HG03521 (cell line): Measurements from ENCODE around the gene LTBP1.
"Not testable (repeated sequence)": the region's sequence is repeated elsewhere in the genome, so short reads cannot be mapped to it uniquely, and the experiment has no call there.

Experiments
- ATAC-seq: cut with Tn5 transposase; IDR thresholded peaks from one replicate; pipeline ENCODE4 v1.9.1; 2021; ENCODE audit warnings: mild to moderate bottlenecking, moderate library complexity; ENCODE audit not compliant: unreplicated experiment

Gene LTBP1

GRCh38 chr2:33134086-33134771 is 187.5 kb downstream of the LTBP1 start:
- ATAC-seq, result no peak

DNA sequence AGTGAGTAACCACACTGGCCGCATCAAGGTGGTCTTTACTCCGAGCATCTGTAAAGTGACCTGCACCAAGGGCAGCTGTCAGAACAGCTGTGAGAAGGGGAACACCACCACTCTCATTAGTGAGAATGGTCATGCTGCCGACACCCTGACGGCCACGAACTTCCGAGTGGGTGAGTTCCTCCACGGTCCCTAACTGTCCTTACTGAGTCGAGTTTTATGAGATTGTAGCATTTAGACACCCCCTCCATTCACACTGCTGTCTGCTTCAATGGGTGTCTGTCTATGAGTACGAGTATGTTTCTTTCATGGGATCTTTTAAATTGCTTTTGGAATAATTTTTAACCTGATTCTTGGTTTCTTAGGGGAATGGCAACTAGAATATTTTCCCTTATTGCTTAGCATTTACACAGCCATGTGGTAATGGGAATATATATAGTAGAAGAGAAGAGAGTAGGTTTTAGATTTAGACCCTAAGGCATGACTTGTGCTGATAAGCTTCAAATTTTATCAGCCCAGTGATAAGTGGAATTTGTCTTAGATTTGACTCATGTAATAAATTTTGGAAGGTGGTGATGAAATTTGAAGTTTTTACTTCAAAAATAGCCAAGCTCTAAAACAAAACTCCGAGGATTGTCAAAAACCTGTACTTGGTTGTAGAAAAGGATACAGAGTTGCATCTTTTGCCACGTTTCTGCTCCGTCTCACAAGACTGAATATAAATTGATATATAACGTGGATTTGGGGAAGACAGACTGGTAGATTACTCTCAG is 188.2 kb downstream of the LTBP1 start:
- ATAC-seq, result no peak

DNA sequence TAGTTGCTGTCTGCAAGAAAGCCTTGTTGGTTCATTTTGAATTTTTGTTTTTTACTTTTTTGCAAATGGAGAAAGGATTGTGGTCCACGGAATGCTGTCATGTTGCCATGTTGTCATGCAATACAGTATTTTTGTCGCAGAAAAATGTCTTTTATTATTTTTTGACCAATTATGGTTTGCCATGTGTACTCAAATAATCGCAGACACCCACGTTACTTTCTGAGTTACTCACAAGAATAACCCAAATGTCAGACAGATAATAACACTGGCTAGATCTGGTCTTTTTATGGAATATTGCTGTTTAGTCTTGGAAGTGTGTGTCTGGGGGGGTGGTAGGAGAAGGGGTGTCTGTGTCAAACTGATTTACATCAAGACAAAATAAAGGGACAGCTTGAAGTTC is 188.9 kb downstream of the LTBP1 start:
- no peak for ATAC-seq

DNA sequence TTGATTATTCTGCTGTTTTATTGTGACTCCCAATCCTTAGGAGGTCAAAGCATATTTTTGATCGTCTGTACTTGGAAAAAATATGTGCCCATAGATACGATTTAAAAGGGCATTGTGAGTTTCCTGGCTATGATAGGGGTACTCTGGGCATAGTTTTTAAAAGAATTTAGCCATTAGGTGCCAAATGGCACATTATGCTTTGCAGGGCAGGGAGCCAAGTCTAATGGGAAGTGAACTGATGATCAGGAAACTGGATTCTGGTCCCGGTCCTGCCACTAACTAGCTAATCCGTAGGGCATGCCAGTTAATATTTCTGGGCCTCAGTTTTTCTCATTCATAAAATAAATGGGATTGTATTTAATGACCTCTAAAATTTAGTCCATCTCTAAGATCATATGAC is 189.3 kb downstream of the LTBP1 start:
- no peak for ATAC-seq

DNA sequence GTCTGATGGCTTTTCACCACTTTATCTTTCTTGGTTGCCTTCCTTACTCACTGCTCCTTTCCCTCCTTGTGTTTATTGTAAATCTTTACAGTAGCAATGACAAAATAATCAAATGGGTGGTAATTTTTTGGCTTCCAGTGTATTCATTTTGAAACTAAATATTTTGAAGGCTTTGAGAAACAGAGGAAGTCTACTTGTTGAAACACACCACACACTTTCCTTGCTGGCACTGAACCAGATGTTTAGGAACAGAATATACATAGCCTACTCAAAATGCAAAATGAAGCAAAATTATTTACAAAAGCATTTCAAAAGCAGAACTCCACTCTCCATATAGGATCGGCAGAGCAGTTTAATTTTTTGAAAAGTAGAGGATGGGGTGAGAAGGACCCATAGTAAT is 189.8 kb downstream of the LTBP1 start:
- ATAC-seq, result no peak

DNA sequence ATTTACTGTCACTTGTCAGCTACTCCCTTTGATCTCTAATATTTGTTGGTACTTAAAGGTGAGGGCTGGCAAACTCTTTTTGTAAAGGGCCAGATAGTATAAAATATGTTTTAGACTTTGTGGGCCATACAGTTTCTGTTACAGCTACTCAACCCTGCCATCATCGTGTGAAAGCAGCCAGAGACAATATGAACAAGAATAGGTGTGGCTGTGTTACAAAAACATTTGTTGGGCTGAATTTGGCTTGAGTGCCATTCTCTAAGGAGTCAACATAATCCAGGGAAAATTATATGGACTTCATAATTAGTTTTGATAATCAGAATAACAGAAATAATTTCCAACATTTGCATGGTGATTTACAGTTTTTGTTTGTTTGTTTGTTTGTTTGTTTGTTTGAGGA is 190.6 kb downstream of the LTBP1 start:
- ATAC-seq, result no peak

- no peak for ATAC-seq
Measured at GRCh38 chr2:33139949-33140348, 193.2 kb downstream of the LTBP1 start.

DNA sequence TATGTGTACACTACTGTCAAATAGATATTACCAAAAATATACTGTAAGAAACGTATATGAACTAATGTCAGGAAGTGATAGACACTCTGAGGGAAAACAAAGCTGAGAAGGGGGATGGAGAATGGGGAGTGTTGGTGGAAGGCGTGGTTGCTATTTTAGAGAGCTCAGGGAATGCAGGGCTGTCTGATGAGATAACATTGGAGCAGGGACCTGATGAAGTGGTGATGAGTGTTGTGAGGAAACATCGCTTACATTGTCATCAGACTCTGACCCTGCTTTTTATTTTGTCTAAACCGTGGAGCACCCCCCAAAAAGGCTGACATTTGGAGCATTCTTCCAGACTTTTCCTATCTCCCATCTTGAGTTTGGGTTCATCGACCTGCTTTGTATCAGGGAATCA is 194.7 kb downstream of the LTBP1 start:
- ATAC-seq, result no peak

- no peak for ATAC-seq
Measured at GRCh38 chr2:33142810-33143209, 196.1 kb downstream of the LTBP1 start.

DNA sequence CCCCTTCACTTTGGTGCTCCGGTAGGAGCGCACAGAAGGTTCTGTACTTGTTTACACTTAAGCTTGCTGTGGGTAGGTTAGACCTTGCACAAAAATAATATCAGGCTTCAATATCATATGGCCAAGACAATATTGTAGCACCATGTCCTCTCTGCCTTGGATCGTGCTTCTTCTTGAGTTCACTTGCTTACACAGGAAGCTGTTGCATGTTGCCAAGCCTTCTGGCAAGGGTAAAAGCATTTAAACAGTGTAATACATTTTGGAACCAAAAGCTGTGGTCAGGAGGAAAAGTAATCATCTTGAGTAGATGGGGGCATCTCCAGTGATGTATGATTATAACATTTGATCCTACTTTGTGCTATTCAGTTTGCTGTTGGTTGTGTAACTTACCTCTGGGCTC is 197.5 kb downstream of the LTBP1 start:
- ATAC-seq, result no peak

DNA sequence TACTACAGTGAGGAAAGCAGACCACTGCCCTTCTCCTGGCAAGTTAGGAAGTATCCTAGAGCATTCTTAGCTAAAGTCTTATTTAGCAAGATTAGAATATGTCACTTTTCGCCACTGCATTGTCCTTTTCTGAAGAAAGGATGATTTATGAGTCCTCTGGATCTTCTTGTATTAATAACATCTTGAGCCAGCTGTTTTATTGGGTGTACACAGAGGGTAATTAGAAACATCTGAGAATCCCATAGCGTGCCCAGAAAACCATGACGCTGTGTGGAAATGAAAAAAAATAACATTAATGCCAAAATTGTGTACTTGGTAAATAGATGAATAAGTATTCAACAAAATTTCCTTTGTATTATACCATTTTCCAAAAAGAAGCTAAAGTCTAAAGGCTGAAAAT is 198.7 kb downstream of the LTBP1 start:
- ATAC-seq, result no peak

DNA sequence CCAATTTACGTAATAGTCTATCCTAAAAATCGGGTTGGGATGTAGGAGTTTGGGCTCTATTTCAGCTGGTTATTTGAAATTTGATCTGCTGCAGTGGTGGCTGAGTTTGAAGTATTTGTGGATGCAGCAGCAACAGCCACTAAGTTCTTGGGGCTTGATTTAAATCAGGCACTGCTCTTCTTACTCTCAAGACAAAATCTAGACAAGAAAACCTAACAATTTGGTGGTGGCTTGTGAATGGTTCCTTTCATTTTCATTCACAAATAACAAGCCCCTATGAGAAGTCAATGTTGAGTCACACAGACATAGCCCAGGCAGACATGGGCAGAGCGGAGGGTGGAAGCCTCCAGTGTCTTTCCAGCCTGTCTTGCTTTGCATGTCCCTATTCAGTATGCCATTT is 199.3 kb downstream of the LTBP1 start:
- ATAC-seq, result no peak

DNA sequence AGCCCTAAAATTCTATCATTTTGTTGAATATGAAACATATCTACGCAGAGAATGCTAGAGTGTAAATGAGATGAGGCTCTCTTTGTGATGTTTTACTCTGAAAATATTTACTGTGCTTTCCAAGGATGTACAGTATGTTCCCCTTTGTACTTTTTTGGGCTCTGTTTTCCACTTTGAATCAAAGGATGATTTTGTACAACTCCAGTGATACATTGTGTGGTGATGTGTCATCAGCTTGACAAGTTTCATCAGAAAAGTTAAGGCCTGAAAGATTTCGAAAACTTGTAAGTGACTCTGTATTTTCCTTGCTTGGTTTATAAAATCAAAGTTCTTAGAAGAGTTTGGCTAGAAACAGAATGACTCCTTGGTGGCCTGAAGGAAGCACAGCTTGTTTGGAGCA is 206.3 kb downstream of the LTBP1 start:
- no peak for ATAC-seq

DNA sequence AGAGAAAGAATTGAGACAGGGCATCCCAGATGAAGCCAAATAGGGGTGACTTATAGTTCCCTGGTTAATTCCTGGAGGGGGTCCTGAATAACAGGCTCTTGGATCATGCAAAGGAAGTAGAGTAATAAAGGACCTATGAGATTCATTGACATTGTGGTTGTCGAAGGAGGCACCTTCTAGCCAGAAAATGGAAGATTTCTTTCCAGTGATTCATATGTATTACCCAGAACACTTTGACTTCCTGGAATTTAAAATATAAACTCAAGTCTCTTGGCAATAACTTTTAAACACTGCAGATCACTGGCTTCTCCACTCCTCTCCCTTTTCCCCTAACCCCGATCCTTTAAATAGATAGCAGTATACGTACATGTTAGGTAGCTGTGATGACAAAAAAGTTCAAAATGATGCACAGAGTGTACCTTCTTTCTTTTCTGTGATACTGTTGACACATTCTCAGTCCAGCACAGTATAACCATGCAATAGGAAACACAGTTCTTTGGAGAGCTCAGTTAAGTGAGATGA is 211.8 kb downstream of the LTBP1 start:
- no peak for ATAC-seq

GRCh38 chr2:33160191-33160590 is 213.4 kb downstream of the LTBP1 start:
- no peak for ATAC-seq

GRCh38 chr2:33166287-33166881 is 219.6 kb downstream of the LTBP1 start:
- ATAC-seq, result no peak

GRCh38 chr2:33167622-33168245 is 221.0 kb downstream of the LTBP1 start:
- ATAC-seq, result no peak

- no peak for ATAC-seq
Measured at GRCh38 chr2:33168425-33168824, 221.7 kb downstream of the LTBP1 start.

- ATAC-seq, result no peak
Measured at GRCh38 chr2:33168922-33169321, 222.2 kb downstream of the LTBP1 start.

DNA sequence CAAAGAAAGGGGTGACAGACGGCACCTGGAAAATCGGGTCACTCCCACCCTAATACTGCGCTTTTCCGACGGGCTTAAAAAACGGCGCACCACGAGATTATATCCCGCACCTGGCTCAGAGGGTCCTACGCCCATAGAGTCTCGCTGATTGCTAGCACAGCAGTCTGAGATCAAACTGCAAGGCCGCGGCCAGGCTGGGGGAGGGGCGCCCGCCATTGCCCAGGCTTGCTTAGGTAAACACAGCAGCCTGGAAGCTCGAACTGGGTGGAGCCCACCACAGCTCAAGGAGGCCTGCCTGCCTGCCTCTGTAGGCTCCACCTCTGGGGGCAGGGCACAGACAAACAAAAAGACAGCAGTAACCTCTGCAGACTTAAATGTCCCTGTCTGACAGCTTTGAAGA is 223.5 kb downstream of the LTBP1 start:
- not testable (repeated sequence) for ATAC-seq

- no peak for ATAC-seq
Measured at GRCh38 chr2:33177627-33178026, 230.9 kb downstream of the LTBP1 start.

DNA sequence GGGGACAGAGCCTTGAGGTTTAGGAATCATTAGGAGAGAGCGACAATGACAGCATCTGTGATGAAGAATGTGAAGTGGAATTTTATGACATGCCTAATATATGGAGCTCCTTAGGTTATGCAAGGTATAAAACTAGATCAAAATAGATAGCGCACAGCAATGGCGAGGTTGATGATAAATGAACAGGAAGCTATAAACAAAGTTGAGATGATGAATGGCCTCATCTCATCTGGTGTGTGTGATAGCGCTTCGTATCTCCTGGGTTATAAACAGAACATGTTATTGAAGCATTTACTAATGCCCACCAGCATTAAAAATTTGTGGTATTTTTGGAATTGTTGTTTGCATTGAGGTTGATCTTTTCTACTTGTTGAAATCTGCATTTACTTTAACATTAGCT is 231.5 kb downstream of the LTBP1 start:
- ATAC-seq, result no peak
